Effector CD4-positive, alpha-beta T cell (primary cell): ENCODE measurements around the gene GLTP.
A peak's percentile ranks its signal among the peaks of the same experiment; 100 is the strongest.

ENCODE experiments used
- DNase-seq: peaks from one replicate; pipeline ENCODE4 v3.0.0-alpha.2; 2020

Gene GLTP

DNA sequence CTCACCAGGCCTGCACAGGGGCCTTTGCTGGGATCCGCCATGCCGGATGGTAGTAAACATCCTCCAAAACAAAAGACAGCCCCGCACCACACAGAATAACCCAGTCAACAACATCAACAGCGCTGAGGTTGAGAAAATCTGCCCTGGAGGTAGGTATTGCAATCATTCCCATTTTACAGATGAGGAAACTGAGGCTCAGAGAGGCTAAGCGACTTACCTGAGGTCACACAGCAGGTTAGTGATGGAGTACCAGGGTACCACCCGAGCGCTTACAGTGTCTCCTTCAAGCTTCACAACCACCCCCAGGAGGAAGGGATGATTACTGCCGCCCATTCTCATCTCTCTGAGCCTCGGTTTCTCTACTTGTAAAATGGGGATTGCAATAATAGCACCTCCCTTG, 62.1 kb downstream of the GLTP start:
- DNase-seq, result no peak

DNA sequence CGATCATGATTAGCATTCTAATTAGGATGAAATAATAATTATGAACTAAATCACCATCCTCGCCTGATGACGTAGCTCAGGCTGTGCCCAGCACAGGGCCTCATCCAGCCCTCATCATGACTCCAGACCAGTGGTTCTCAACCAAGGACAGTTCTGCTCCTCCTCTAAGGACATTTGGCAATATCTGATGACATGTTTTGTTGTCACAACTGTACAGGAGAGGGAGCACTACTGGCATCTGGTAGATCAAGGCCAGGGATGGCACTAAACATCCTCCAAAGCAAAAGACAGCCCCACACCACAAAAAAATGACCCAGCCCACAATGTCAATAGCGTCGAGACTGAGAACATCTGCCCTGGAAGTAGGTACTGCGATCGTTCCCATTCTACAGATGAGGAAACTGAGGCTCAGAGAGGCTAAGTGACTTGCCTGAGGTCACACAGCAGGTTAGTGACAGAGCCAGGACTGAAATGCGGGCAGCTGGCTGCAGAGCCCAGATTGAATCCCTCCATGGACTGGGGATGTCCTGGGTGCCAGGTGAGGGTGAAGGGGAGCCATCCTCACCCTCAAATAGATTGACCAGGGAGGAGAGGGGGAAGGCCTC, 62.6 kb downstream of the GLTP start:
- no peak for DNase-seq

DNA sequence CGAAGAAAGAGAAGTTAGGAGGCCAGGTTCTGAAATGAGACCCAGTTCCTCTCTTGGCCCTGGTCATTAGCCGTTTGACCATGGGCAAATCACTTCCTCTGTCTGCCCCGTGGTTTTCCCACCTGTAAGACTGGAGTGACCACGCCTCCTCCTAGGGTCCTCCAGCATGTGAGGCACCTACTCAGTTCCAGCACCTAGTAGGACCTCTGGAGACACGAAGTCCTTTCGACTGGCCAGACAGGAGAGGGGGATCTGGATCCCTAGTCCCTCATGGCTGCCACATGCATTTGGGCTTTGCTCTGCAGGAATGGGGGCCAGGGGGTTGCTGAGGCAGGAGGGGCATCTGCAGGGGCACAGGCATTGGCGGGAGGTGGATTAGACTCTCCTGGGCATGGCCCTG, 63.5 kb downstream of the GLTP start:
- no peak for DNase-seq

DNA sequence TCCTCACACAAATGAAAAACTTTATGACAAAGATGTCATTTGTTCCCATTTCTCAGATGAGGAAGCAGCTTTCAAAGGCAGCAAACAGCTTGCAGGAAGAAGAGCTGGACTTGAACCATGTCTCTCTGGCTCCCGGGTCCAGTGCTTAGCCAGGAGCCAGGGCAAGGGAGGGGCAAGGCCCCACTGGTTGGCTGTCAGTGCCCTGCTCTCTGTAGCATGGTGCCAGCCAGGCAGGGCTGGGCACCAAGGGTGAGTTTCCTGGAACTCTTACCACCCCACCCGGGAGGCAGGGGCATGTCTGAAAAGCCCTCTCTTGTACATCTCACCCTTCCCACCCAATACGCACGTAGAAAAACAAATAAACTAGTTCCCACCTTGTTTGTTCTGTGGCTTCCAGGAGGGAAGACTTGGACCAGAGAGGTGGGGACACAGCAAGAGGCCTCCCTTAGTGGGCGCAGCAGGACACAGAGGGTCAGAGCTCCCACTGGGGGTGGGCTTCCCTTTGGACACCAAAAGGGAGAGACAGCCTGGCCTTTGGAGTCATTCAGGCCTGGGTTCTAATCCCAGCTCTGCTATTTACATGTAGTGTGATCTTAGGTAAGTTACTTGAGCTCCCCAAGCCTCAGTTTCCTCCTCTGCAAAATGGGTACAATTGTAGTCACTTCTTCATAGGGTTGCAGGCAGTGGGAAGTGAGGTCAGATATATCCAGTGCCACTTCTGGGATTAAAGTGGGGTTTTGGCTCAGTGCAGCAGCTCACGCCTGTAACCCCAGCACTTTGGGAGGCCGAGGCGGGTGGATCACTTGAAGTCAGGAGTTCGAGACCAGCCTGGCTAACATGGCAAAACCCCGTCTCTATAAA, 64.4 kb downstream of the GLTP start:
- DNase-seq, result no peak

DNA sequence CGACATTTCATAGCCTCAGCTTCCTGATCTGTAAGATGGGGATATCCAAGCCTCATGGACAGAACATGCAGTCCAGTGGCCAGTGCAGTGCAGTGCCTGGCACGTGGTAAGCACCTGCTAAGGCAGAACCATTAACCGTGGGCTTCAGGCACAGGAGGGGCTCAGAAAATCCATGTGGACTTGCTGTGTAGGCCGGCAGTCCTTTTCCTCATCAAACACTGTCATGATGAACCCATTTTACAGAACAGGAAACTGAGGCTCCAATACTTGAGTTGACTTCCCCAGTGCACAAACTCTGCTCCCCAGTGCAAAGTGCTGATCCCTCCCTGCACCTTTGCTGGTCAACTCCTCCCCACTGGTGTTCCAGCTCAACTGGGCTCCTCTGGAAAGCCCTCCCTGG, 65.1 kb downstream of the GLTP start:
- DNase-seq, result no peak

DNA sequence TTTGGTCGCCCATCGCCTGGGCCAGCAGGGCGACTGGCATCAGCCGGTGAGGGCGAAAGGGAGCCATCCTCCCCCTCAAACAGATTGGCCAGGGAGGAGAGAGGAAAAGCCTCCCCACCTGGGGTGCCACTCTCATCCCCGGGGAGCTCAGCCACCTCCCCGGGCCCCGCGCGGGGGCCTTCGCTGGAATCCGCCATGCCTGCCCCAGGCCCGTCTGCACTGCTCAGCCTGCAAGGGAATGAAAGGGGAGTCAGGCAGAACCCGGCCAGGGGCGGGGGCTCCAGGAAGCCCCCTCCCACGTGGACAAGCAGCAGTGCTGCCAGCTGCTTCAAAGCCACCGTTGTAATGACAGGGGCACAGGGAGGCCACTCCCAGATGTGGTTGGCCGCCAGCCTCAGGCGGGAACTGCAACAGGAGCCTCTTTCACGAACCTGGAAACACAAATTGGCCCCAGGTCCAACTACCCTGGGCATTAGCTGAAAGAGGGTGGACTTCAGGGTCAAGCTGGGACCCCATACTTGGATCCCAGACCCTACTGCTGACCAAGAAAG, 65.7 kb downstream of the GLTP start:
- no peak for DNase-seq

DNA sequence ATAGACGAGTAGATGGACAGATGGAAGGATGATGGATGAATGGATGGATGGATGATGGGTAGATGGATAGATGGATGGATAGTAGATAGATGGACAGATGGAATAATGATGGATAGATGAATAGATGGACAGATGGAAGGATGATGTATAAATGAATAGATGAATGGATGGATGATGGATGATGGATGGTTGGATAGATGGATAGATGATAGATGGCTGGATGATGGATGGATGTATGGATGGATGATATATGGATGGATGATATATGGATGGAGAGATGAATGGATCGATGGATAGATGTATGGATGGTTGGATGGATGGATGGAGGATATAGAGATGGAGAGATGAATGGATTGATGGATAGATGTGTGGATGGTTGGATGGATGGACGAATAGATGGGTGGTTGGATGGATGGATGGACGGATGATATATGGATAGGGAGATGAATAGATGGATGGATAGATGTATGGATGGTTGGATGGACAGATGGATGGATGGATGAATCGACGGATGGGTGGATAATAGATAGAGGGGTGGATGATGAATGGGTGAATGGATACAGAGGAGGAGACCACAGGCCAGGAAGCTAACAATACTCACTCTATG, 66.4 kb downstream of the GLTP start:
- no peak for DNase-seq

DNA sequence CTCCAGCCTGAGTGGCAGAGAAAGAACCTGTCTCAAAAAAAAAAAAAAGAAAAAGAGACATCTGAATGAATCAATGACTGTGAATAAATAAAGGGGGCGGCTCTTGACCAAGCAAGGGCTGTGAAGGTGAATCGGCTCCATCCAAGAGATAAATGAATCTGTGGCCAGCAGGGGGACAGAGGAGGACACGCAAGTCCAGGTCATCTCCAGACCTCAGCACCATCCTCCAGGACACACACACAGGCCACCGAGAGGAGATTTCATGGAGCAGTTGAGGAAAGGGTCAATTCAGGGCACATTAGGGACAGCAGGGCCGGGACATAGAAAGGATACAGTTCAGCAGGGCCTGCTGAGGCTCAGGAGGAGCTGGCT, 68.7 kb downstream of the GLTP start:
- DNase-seq, result no peak

DNA sequence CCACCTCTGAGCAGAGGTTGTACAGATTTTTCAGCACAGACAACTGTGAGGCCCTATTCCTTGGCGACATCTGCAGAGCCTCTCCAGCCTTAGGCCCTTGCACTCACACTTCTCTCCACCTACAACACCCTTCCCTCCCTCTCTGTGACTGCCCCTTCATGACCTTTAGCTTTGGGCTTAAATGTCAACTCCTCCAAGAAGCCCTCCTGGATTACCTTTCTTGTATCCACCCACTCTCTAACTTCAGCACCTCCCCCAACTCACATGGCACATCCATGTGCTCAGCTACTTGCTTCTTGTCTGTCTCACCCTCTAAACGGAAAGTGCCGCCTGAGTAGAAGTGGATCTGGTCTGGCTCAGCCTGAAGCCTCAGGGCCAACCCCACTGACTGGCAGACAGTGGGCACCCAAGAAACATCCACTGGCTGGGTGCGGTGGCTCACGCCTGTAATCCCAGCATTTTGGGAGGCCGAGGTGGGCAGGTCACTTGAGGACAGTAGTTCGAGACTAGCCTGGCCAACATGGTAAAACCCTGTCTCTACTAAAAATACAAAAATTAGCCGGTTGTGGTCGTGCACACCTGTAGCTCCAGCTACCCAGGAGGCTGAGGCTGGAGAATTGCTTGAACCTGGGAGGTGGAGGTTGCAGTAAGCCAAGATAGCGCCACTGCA, 69.3 kb downstream of the GLTP start:
- no peak for DNase-seq

DNA sequence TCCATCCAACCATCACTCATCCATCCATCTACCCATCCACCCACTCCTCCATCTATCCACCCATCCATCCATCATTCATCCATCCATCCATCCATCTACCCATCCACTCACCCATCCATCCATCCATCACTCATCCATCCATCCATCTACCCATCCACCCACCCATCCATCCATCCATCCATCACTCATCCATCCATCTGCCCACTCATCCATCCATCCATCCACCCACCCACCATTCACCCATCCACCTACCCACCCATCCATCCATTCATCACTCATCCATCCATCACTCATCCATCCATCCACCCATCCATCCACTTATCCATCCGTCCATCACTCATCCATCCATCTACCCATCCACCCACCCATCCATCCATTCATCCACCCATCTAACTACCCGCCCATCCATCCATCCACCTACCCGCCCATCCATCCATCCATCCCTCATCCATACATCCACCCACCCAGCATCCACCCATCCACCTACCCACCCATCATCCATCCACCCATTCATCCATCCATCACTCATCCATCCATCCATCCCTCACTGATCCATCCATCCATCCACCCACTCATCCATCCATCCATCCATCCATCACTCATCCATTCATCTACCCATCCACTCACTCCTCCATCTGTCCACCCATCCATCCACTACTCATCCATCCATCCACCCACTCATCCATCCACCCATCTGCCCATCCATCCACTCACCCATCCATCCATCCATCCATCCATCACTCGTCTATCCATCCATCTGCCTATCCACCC, 71.3 kb downstream of the GLTP start:
- no peak for DNase-seq

DNA sequence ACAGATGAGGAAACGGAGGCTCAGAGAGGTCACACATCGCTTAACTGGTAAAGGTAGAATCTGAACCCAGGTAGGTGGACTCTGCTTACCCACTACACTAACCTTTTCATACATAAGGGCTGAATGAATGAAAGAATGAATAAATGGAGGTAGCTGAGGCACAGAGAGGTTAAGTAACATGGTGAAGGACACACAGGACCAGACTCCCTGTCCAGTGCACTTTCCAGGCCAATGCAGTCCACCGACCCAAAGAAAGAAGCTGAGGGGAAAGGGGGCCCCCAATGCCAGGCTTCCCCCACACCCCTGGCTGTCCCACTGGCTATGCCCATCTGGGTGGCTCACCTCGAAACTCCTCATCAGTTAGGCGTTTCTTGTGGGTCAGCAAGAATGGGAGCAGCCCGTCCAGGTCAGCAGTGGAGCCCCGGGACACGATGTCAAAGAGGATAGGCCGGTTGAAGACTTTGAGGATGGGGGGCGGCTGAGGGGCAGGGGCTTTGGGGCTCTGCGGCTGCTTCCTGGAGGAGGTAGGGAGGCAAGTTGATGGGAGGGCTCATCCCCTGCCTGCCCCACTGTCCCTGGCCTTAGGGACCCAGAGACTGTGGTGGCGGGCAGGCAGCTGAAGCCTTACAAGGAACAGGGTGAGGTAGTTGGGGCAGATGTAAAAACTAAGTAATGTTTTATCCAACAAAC, 72.2 kb downstream of the GLTP start:
- no peak for DNase-seq

DNA sequence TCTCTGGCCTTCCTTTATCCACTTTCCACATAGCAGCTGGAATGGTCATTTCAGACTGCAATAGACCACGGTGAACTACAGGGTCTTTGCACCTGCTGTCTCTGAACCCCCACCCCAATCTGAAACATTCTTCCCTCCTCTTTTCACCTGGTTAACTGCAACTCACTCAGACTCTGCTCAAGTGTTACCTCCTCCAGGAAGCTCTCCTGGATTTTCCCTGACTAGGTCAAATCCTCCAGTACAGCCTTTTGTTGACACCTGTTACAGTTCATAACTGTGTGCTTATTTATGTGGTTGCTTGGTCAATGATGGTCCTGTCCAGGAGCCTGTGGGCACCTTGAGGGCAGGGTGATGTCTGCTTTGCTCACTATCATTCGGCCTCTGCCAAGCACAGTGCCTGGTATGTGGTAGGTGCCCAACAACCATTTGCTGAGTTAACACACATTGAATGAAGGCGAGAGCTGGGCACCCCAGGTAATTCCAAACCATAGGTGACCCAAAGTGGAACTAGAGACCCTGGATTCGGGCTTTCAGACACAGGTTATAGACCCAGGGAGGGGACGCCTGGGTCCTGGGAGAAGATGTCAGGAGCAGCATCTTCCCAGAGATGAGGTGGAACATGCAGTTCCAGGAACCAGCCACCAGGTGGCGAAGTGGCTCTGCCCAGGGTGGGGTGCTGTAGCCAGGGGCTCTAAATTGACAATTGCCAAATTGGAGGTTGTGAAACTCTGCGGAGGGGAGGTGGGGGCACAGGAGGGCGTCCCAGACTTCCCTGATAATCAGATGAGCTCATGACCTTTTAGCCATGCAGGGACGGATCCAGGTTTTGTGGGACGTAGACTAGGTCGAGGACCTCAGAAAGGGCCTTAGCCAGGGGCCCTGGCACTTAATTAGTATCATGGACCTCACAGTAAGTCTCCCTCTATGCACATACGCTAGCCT, 75.2 kb downstream of the GLTP start:
- peak; percentile 62 for DNase-seq

DNA sequence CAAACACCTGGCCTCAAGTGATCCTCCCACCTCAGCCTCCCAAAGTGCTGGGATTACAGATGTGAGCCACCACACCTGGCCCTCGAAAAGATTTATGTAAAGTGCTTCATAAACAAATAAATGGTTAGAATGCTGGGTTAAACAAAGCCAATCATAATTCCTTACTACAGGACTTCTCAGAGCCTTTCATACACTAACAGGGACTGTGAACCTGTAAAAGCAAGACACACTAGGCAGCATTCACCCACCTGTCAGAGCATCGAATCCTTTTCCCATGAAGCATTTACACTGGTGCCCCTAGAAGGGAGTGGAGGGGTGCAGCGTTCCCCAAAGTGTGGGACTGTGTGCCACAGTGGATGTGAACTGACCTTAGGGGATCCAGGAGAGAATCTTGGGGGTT, 76.7 kb downstream of the GLTP start:
- DNase-seq, result no peak

DNA sequence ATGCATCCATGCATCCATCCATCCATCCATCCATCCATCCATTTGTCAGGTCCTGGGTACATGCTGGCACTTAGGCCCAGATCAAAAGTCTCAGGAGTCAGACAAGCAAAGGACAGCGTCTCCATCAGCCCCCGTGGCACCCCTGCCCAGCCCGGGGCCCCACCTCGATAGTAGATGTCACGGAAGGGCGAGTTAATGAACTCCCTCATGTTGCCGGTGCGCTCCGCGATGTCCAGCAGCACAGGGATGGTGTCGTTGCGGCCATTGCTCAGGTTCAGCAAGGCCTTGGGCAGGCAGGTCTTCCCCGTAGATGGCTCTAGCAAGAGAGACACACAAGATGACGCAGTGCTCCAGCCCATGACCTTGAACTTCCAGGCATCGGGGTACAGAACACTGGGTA, 77.5 kb downstream of the GLTP start:
- DNase-seq, result no peak
